A549 (cell line): ENCODE results near the gene NFIA. TPM values are rescaled to one million over a fixed set of nuclear protein-coding genes. Genes with fewer than 3 reads are reported as not detected.

Source experiments
- ATAC-seq, 2 experiments: fragments of 200-7000 bp in 1 of 2; fragments of >200 bp in 1 of 2; cut with Nextera tagmentation in 1 of 2; cut with Tn5 transposase in 1 of 2; 3 replicates each; pipeline versions ENCODE4 v1.8.0 to v1.9.1; 2018 to 2020; ENCODE audit warnings: mild to moderate bottlenecking in 1 of 2, moderate library complexity in 1 of 2
- CTCF ChIA-PET: fragments of 300-600 bp; sonication (Branson Sonifier 250); formaldehyde crosslinking; extraction: SDS; loops from one replicate; lab custom pipeline; 2021; ENCODE audit warnings: antibody characterized with exemption, inconsistent platforms; lab: Yijun Ruan, JAX
- POLR2A ChIA-PET: fragments of 350-600 bp; formaldehyde crosslinking; extraction: SDS; loops from one replicate; lab custom pipeline; 2021; ENCODE audit warnings: antibody characterized with exemption, inconsistent platforms; lab: Yijun Ruan, JAX
- DNase-seq, 2 experiments: peaks; one replicate each; pipeline versions ENCODE4 v3.0.0 to v3.0.0-alpha.2; 2011 to 2016; ENCODE audit warnings: low read depth in 1 of 2, low spot score in 1 of 2
- FAIRE-seq: peaks from 2 replicates; lab custom pipeline; 2011; peaks lifted over from hg19 to GRCh38; lab: Jason Lieb, UNC
- H3K27ac ChIP-seq, 2 experiments: fragments of >200 bp; sonication (Bioruptor Twin); formaldehyde crosslinking; 3 replicates each; pipeline ENCODE4 v1.5.1; 2016 to 2017
- H3K4me1 ChIP-seq: fragments of >200 bp; sonication (Bioruptor Twin); formaldehyde crosslinking; 3 replicates; pipeline ENCODE4 v1.6.1; 2016
- H3K4me2 ChIP-seq: fragments of >200 bp; sonication (Bioruptor Twin); formaldehyde crosslinking; 3 replicates; pipeline ENCODE4 v1.6.1; 2016
- H3K4me3 ChIP-seq: fragments of >200 bp; sonication (Bioruptor Twin); formaldehyde crosslinking; 3 replicates; pipeline ENCODE4 v1.5.1; 2016
- H3K9me3 ChIP-seq: fragments of >200 bp; sonication (Bioruptor Twin); formaldehyde crosslinking; 3 replicates; pipeline ENCODE4 v1.6.1; 2016
- BHLHE40 ChIP-seq: IDR thresholded peaks from 2 replicates; pipeline ENCODE4 v1.6.1; 2012; ENCODE audit warnings: low read depth, low read length, inconsistent platforms
- CBX8 ChIP-seq: fragments of 200-600 bp; sonication (generic); IDR thresholded peaks from 2 replicates; pipeline ENCODE4 v1.6.1; 2016
- CEBPB ChIP-seq, 2 experiments: fragments of >200 bp in 1 of 2; sonication (Bioruptor Twin) in 1 of 2; formaldehyde crosslinking in 1 of 2; IDR thresholded peaks; 2 replicates each; pipeline ENCODE4 v1.6.1; 2012 to 2016
- CHD2 ChIP-seq: fragments of 150-350 bp; IDR thresholded peaks from 2 replicates; pipeline ENCODE4 v1.6.1; 2014; ENCODE audit warnings: low read length; ENCODE audit not compliant: partially characterized antibody
- CHD4 ChIP-seq: fragments of 200-600 bp; sonication (generic); IDR thresholded peaks from 2 replicates; pipeline ENCODE4 v1.6.1; 2016; ENCODE audit warnings: antibody characterized with exemption, mild to moderate bottlenecking, borderline replicate concordance
- EHMT2 ChIP-seq: fragments of 200-600 bp; sonication (generic); IDR thresholded peaks from 2 replicates; pipeline ENCODE4 v1.6.1; 2016; ENCODE audit warnings: antibody characterized with exemption, low read depth, mild to moderate bottlenecking, moderate library complexity
- FOSL2 ChIP-seq, 2 experiments: fragments of 450-650 bp in 1 of 2; fragments of >200 bp in 1 of 2; sonication (Bioruptor Twin) in 1 of 2; formaldehyde crosslinking; IDR thresholded peaks; 2 replicates each; pipeline versions ENCODE4 v1.5.0 to v1.6.1; 2016 to 2020; ENCODE audit warnings: mild to moderate bottlenecking in 1 of 2, moderate library complexity in 1 of 2
- JUNB ChIP-seq: fragments of >200 bp; sonication (Bioruptor Twin); formaldehyde crosslinking; IDR thresholded peaks from 2 replicates; pipeline ENCODE4 v1.6.1; 2016
- NFE2L2 ChIP-seq: fragments of 150-350 bp; conservative IDR thresholded peaks from 2 replicates; pipeline ENCODE4 v1.6.1; 2014; ENCODE audit warnings: low read length
- NPAS2 ChIP-seq: fragments of 250-450 bp; sonication (Bioruptor Pico); IDR thresholded peaks from 2 replicates; pipeline ENCODE4 v1.8.0; 2022; ENCODE audit warnings: mild to moderate bottlenecking, moderate library complexity, borderline replicate concordance
- PHF8 ChIP-seq: fragments of 200-600 bp; sonication (generic); IDR thresholded peaks from 2 replicates; pipeline ENCODE4 v1.6.1; 2016; ENCODE audit warnings: low read depth, mild to moderate bottlenecking, antibody characterized with exemption, moderate library complexity, borderline replicate concordance
- POLR2A ChIP-seq: IDR thresholded peaks from 2 replicates; pipeline ENCODE4 v1.6.1; 2012; ENCODE audit warnings: mild to moderate bottlenecking, low read length
- RAD21 ChIP-seq, 2 experiments: fragments of >200 bp in 1 of 2; sonication (Bioruptor Twin) in 1 of 2; formaldehyde crosslinking in 1 of 2; IDR thresholded peaks in 1 of 2; conservative IDR thresholded peaks in 1 of 2; 2 replicates in 1 of 2; 3 replicates in 1 of 2; pipeline ENCODE4 v1.6.1; 2012 to 2018; ENCODE audit warnings: inconsistent platforms in 1 of 2
- RNF2 ChIP-seq: fragments of 200-600 bp; sonication (generic); IDR thresholded peaks from 2 replicates; pipeline ENCODE4 v1.6.1; 2016; ENCODE audit warnings: low read depth, mild to moderate bottlenecking, antibody characterized with exemption, moderate library complexity, borderline replicate concordance
- TP53 ChIP-seq: fragments of 250-450 bp; sonication (Bioruptor Pico); IDR thresholded peaks from 2 replicates; pipeline ENCODE4 v1.5.0; 2021; ENCODE audit warnings: mild to moderate bottlenecking, moderate library complexity
- ZFP36 ChIP-seq: fragments of 450-650 bp; IDR thresholded peaks from 2 replicates; pipeline ENCODE4 v1.6.1; 2014; ENCODE audit warnings: borderline replicate concordance; ENCODE audit not compliant: partially characterized antibody
- ZNF302 ChIP-seq: fragments of 250-450 bp; sonication (Bioruptor Pico); IDR thresholded peaks from 2 replicates; pipeline ENCODE4 v1.9.0; 2021; ENCODE audit warnings: inconsistent platforms, mild to moderate bottlenecking, moderate library complexity
- WGBS: methylation state at CpG from one replicate; pipeline ENCODE4 v1.1.6; 2017; ENCODE audit errors: missing lambda C conversion rate; 5-methylcytosine and 5-hydroxymethylcytosine counted together
- polyA plus RNA-seq, 4 experiments: library from polyadenylated mRNA; depleted of rRNA in 3 of 4; stranded (reverse); fragments of >200 nt; fragmentation: RNase III in 1 of 4; extraction: RNeasy Plus Mini Kit Qiagen cat#74134 plus additional on column Dnase treatment in 1 of 4; gene quantifications; 2 replicates in 3 of 4; 3 replicates in 1 of 4; pipeline ENCODE4 v1.2.3, GENCODE V29; 2011 to 2017
- TF ChIP-seq, protein P1 (sequence below): fragments of 150-350 bp; IDR thresholded peaks from 2 replicates; pipeline ENCODE4 v1.6.1; 2014; ENCODE audit warnings: low read depth, mild to moderate bottlenecking, low read length
- TF ChIP-seq, protein P2 (sequence below): fragments of 250-450 bp; sonication (Bioruptor Pico); IDR thresholded peaks from 2 replicates; pipeline ENCODE4 v1.5.0; 2021; ENCODE audit warnings: mild to moderate bottlenecking, moderate library complexity, borderline replicate concordance
- TF ChIP-seq, protein P3 (sequence below): fragments of 450-650 bp; IDR thresholded peaks from 2 replicates; pipeline ENCODE4 v1.6.1; 2014; ENCODE audit warnings: antibody characterized with exemption

NFIA gene
- polyA plus RNA-seq, 2 of the 4 experiments (the other 2 are of a cell fraction): 6.5 to 25.8 TPM

DNA sequence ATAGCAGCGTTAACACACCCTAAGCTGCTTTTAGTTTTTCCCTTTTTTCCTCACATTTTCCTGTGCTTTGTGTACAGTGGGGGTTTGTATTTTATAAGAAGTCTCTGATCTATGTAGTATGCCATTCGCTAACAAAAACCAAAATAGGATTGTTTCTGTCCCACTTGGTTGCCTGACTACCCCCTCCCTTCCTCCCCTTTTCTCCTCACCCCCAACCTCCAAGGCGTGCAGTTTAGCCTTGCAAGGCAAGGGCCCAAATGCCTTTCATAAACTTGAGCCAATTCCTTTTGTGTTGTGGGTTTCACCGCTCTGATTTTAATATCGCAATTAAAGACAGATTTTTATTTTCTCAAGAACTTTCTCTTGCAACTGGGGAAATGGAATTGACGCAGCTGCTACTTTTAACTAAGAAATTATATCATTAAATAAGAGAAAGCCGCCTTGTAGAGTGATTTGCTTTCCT lies 365.6 kb downstream of the NFIA start:
- Histone ChIP-seq H3K27ac (peak overlapping the region in 1 of 2 experiments; percentile 91; a peak in 5 of 6 replicates), H3K9me3 (no peaks in the 10 kb centered on the region)
- no peak for DNase-seq
- CTCF ChIA-PET: interaction anchor here (0.6 kb wide), 1 partner anchor 207 kb away, joined by 3 read pairs; no protein-coding TSS in a partner anchor
- WGBS: 90% methylated on average over 7 of the region's 7 CpGs
- TF ChIP-seq ZNF302 (CRISPR knock-in tag) (no peak), PHF8 (no peak), CBX8 (no peak), TP53 (CRISPR knock-in tag) (no peak), RNF2 (no peak)
- TF ChIP-seq, all 56 proteins: peak for 0
- FAIRE-seq (no peak), ATAC-seq (no peak)
- H3K4me1 ChIP-seq: peaks cover 60% of the 10 kb centered on the region
- no peak overlapping the region for H3K4me3 ChIP-seq
- POLR2A ChIA-PET: no interaction called here
- no peak overlapping the region for H3K4me2 ChIP-seq

DNA sequence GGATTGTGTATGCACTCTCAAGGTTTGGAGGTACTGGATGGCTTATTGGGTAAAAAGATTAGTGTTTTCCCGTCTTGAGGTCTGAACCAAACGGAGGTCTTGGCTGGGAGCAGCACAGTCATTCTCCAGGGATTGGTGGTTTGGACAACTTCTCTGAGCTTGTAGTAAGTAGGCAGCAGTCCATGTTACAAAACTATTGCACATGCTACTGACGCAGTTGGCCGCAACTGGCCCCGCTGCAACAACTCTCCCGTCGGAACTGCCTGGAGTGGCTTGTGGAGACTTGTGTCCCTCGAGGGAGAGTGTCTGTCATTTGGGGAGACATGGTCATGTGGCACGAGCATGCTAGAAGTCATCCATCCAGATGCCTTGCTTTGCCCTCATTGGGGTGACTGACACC lies 366.6 kb downstream of the NFIA start:
- Histone ChIP-seq H3K27ac (peak overlapping the region; percentile 91; a peak in 5 of 6 replicates), H3K4me3 (no peak overlapping the region), H3K4me2 (no peak overlapping the region), H3K9me3 (no peaks in the 10 kb centered on the region), H3K4me1 (peaks cover 55% of the 10 kb centered on the region)
- FAIRE-seq (no peak), ATAC-seq (no peak), DNase-seq (no peak)
- TF ChIP-seq POLR2A (no peak), CEBPB (IDR thresholded peaks at IDR 0.05) (no peak), FOSL2 (IDR thresholded peaks at IDR 0.05) (no peak), FOSL2 (CRISPR knock-in tag; IDR thresholded peaks at IDR 0.05) (no peak), JUNB (no peak), ZFP36 (no peak)
- TF ChIP-seq, protein P1, sequence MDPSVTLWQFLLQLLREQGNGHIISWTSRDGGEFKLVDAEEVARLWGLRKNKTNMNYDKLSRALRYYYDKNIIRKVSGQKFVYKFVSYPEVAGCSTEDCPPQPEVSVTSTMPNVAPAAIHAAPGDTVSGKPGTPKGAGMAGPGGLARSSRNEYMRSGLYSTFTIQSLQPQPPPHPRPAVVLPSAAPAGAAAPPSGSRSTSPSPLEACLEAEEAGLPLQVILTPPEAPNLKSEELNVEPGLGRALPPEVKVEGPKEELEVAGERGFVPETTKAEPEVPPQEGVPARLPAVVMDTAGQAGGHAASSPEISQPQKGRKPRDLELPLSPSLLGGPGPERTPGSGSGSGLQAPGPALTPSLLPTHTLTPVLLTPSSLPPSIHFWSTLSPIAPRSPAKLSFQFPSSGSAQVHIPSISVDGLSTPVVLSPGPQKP: no peak
- TF ChIP-seq, protein P2, sequence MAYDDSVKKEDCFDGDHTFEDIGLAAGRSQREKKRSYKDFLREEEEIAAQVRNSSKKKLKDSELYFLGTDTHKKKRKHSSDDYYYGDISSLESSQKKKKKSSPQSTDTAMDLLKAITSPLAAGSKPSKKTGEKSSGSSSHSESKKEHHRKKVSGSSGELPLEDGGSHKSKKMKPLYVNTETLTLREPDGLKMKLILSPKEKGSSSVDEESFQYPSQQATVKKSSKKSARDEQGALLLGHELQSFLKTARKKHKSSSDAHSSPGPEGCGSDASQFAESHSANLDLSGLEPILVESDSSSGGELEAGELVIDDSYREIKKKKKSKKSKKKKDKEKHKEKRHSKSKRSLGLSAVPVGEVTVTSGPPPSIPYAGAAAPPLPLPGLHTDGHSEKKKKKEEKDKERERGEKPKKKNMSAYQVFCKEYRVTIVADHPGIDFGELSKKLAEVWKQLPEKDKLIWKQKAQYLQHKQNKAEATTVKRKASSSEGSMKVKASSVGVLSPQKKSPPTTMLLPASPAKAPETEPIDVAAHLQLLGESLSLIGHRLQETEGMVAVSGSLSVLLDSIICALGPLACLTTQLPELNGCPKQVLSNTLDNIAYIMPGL (CRISPR knock-in tag): no peak
- POLR2A ChIA-PET: interaction anchor here (0.6 kb wide), 1 partner anchor 309 kb away, joined by 6 read pairs; no protein-coding TSS in a partner anchor
- 91% methylated on average over 9 of the region's 9 CpGs for WGBS
- CTCF ChIA-PET: interaction anchor here (0.6 kb wide), 1 partner anchor 208 kb away, joined by 3 read pairs; no protein-coding TSS in a partner anchor

DNA sequence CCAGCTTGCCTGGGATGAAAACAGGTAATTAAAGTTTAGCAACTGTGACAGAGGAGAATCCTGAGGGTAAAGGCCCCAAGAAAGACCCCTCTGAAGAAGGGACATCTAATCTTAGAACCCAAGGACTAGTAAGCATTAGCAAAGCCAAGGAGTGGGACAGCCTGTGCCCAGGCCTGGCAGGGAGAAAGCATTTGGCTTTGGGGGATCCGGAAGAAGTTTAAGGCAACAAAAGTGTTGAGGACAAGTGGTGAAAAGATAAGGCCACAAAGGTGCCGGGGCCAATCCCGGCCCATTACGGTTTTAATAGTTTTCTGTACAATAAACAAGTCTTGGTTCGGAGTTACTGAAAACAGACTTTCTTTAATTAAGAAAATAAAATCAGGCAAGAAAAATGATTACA lies 367.0 kb downstream of the NFIA start:
- 93% methylated on average over 5 of the region's 5 CpGs for WGBS
- Histone ChIP-seq H3K4me3 (no peak overlapping the region), H3K4me1 (peaks cover 55% of the 10 kb centered on the region), H3K4me2 (no peak overlapping the region), H3K9me3 (no peaks in the 10 kb centered on the region), H3K27ac (peak overlapping the region; percentile 91)
- DNase-seq: no peak
- no peak for TF ChIP-seq POLR2A
- no peak for TF ChIP-seq BHLHE40
- no peak for TF ChIP-seq NPAS2 (CRISPR knock-in tag)
- TF ChIP-seq, protein P3, sequence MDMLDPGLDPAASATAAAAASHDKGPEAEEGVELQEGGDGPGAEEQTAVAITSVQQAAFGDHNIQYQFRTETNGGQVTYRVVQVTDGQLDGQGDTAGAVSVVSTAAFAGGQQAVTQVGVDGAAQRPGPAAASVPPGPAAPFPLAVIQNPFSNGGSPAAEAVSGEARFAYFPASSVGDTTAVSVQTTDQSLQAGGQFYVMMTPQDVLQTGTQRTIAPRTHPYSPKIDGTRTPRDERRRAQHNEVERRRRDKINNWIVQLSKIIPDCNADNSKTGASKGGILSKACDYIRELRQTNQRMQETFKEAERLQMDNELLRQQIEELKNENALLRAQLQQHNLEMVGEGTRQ: no peak
- ChIA-PET CTCF (no interaction called here), POLR2A (interaction anchor here (0.6 kb wide), 1 partner anchor 309 kb away, joined by 6 read pairs; no protein-coding TSS in a partner anchor)
- ATAC-seq: no peak
- FAIRE-seq: no peak

DNA sequence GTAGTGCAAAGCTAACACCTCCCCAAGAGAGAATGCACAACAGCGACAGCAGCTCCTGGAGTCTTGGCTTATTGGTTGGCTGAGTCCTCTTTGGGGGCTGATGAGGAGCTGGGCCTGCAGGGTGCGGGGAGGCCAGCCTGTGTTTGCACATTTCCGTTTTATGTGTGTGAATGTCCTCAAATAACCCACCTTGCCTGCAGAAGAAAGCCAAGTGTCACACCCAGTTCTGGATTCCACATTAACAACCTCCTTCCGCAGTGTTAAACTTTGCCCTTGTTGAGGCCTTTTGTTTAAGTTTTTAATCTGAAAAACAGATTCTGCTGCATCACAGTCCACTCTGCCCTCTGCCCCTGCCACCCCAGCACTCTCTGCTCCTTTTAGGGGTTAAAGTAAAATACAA lies 368.1 kb downstream of the NFIA start:
- ChIA-PET CTCF (interaction anchor here (2.2 kb wide), 1 partner anchor 138 kb away, joined by 6 read pairs; no protein-coding TSS in a partner anchor), POLR2A (no interaction called here)
- 2% methylated on average over 3 of the region's 4 CpGs for WGBS
- Histone ChIP-seq H3K9me3 (no peaks in the 10 kb centered on the region), H3K4me3 (no peak overlapping the region), H3K4me2 (peak overlapping the region; percentile 79), H3K4me1 (peaks cover 58% of the 10 kb centered on the region), H3K27ac (peak overlapping the region; percentile 91)
- peak; percentile 11 to 92 for DNase-seq
- FAIRE-seq: no peak
- peak in 1 of 2 experiments; percentile 72; a peak in 3 of 6 replicates for ATAC-seq
- TF ChIP-seq CHD2 (no peak), CHD4 (no peak), NFE2L2 (0 out of 2 replicates have a peak, but pooled peaks have one; percentile 23), NPAS2 (CRISPR knock-in tag) (no peak), RAD21 (conservative IDR thresholded peaks at IDR 0.05 in 1 of 2, IDR thresholded peaks at IDR 0.05 in 1 of 2) (no peak), EHMT2 (no peak)
- TF ChIP-seq, protein P1: no peak
- TF ChIP-seq, protein P2 (CRISPR knock-in tag): no peak
